Activated naive CD8-positive, alpha-beta T cell treated with anti-CD3 and anti-CD28 coated beads, Interleukin-2, amount 50 U/mL, for 16 hours (primary cell): Measurements from ENCODE around the gene BTBD19.
"Not testable (repeated sequence)": the region's sequence is repeated elsewhere in the genome, so short reads cannot be mapped to it uniquely, and the experiment has no call there.

Experiments used
- DNase-seq: peaks from one replicate; pipeline ENCODE4 v3.0.0-alpha.2; 2020; ENCODE audit warnings: low read depth, low spot score

The BTBD19 gene

DNA sequence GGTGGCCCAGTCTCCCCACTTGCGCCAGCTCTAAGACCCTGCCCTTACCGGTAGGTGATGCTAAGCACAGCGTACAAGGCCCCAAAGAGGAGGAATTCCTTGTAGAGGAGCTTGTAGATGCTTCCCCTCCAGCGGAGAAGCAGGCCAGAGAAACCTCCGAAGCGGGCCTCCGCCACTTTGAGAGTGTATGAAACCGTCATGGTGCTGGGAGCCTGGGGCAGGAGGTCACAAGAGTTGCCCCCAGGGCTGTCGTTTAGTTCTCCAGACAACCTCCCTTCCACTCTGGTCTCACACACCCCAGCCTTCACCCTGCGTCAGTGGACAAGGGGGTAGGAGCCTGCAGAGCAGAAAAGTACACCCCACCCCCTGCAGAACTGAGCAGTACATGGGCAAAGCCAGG lies 20.8 kb upstream of the BTBD19 start:
- no peak for DNase-seq

DNA sequence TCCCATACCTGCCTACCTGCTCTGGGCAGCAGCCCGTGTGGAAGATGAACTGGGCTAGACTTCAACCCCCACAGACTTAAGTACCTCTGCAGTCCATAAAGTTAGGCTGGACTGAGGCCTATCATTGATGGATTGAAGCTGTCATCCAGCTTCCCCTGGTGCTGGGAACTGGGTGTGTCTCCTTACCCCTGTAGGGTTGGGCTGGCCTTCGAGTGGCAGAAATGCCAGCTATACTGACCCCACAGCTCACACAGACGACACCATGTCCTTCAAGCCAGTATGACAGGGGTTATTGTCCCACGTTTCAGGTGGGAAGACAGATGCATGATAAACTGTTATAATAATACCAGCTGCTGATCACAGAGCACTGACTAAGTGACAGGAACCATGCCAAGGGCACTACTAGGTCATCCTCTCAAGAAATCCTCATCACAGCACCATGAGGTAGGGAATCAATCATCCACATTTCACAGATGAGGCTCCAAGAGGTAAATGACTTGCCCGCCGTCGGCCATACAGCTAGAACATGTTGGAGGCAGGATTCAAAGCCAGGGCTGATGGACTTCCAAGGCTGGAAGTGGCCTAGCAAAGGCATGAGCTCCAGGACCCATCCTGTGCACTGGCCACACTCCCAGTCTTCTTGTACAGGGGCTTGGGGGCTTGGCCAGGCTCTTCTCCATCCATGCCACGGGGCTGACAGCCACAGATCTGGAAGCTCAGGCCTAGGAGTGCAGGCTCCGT lies 20.0 kb upstream of the BTBD19 start, which contains the start of gene BEST4:
Gene BEST4, minus strand, starts transcription at position 51 of the 741 bp plus-strand sequence. CDS start 465 bp downstream, outside the sequence.
- DNase-seq = no peak

DNA sequence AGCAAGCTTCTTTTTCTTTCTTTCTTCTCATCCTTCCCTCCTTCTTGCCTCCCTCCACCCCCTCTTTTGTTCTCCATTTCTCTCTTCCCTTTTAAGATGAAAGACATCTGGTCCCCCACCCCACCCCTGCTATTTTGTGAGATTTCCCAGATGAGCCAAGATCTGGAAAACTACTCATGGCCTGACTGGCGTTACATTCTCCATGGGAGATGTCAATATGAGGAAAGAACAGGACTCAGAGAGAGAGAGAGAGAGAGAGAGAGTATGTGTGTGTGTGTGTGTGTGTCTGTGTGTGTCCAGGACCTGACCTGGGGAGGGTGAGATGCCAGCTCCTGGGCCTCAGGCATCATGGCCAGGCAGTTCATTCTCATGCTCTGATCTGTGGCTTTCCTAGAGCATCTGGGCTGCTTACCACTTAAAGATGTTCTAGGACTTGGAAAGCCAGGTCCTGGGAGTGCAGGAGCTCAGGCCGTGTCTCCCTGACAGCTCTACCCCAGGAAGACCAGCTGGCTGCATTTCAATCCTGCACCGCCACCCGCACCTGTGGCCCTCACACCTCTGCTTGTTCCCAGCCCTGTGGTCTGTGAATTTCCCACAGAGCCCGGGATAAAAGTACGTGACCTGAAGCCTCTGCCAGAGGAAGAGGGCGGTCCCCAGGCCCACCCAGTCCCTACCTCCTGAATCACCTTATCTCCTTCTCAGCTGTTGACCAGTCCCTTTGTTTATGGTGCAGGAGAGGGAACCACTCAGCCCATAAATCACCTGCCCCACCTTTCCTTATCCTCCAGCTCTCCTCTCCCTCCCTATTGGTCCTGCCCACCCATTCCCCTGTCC lies 17.1 kb upstream of the BTBD19 start:
- no peak for DNase-seq

DNA sequence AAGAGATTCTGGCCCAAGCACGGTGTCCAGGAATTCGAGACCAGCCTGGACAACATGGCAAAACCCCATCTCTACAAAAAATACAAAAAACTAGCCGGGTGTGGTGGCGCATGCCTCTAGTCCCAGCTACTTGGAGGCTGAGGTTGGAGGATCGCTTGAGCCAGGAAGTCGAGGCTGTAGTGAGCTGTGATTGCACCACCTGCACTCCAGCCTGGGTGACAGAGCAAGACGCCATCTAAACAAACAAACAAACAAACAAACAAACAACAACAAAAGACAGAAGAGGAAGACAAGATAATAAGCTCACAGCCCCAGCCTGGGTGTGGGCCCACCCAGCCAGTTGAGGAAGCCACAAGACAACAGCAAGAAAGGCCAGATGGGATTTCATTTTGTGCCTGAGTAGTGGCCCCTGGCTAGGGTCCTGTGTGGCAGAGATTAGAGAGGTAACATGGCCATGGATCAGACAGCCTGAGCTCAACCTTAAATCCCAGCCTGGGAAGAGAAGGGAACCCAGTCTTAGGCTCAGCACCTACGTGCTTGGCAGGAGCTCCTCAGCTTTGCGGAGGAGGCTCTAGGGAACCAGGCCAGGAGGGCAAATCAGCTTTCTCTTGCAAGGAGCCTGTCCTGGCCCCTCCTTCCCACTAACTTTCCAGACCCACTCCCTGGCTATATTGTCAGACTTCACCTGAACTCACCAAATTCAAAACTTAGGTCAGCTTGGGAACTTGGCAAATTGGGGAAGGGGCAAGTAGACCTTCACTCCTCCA lies 15.4 kb upstream of the BTBD19 start:
- no peak for DNase-seq

DNA sequence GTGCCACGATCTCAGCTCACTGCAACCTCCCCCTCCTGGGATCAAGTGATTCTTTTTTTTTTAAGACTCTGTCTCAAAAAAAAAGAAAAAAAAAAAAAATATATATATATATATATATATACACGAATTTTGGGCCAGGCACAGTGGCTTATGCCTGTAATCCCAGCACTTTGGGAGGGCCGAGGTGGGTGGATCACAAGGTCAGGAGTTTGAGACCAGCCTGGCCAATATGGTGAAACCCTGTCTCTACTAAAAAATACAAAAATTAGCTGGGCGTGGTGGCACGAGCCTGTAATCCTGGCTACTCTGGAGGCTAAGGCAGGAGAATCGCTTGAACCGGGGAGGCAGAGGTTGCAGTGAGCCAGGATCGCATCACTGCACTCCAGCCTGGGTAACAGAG lies 10.4 kb upstream of the BTBD19 start:
- not testable (repeated sequence) for DNase-seq

DNA sequence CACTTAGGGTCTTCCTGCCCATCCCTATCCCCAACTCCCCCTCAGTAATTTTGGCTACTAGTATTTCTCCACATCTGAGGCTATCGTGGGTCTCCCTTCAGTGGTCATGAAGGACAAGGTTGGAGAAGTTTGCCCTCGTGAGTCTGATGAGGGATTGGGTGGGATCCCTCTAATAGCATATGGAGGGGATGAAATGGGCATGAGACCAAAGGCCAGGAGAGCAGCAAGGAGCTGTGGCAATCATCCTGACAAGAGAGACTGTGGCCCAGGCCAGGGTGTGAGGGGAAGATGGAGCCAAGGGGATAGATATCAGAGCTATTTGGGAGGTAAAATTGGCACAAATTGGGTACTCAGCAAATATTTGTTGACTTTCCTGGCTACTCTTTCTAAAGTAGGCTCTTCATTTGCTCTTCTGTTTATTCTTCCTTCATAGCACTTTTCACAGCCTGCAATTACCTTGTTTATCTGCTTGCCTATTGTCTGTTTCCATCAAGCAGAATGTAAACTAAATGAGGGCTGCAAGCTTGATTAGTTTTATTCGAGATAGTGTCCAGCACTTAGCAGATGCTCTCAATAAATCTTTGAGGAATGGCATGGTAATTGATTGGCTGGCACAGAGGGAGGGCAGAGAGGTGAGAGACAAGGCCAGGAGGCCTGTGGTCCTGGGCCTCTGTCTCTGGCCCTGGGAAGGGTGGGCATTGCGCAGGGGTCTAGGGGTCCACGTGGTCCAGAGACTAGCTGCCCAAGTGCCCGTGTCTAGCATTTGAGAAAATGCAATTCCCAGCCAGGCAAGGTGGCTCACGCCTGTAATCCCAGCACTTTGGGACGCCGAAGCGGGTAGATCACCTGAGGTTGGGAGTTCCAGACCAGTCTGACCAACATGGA lies 9.6 kb upstream of the BTBD19 start:
- no peak for DNase-seq

DNA sequence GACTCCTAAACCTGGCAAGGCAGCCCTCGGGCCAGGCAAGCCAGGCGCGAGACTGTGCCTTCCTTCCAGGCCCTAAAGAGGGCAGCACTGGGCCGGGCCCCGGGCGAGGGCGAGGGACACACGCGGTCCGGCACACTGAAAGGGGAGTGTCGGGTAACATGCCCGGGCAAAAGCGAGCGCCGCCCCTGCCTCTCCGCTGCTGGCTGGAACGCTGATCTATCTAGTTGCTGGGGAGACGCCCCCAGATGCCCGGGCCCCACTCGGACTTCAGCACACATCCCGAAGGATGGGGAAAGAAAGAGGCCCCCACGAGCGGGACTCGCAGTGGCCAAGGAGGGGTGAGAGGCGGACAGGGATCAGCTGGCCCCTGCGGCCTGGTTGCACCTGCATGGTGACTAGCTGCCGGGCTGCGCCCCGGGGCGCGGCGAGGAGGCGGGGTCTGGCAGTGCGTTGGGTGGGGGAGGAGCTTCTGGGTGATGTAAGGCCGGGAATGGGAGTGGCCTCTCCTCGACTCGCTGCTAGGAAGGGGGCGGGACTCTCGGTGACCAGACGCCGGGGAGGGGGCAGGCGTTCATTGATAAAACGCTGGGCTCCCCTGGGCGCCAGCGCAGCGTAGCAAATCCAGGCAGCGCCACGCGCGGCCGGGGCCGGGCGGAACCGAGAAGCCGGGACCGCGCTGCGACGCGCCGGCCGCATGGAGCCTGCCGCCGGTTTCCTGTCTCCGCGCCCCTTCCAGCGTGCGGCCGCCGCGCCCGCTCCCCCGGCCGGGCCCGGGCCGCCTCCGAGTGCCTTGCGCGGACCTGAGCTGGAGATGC lies 8.3 kb upstream of the BTBD19 start, which contains the start of gene PLK3:
Gene PLK3, plus strand, starts transcription at position 608 of the 815 bp plus-strand sequence. Its CDS starts 87 bp downstream, at position 695.
- peak; percentile 97 for DNase-seq

DNA sequence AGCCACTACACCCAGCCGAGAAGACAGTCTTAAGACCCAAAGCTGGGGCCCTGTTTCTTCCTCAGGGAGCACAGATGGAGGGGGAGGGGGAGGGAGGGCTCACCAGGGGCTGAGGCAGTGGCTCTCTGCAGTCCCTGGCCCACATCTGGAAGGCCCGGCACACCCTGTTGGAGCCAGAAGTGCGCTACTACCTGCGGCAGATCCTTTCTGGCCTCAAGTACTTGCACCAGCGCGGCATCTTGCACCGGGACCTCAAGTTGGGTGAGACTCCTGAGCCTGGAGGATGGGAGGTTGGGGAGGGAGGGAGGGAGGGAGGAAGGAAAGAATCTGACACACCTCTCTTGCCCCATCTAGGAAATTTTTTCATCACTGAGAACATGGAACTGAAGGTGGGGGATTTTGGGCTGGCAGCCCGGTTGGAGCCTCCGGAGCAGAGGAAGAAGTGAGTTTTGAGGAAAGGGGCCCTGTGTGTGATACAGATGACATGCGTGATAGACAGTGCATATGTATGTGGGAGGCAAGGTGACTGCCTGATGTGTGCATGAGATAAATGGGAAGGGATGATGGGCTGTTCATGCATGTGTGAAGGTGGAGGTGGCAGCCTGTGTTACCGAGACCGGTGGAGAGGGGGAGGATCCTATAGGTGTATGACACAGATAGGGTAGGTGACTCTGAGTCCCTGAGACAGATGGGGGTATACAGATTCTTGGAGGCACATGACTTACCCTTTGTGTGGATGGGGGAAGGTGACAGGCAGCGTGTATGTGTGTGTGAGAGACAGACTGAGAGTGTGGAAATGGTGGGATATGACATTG lies 6.6 kb upstream of the BTBD19 start:
- DNase-seq = no peak

DNA sequence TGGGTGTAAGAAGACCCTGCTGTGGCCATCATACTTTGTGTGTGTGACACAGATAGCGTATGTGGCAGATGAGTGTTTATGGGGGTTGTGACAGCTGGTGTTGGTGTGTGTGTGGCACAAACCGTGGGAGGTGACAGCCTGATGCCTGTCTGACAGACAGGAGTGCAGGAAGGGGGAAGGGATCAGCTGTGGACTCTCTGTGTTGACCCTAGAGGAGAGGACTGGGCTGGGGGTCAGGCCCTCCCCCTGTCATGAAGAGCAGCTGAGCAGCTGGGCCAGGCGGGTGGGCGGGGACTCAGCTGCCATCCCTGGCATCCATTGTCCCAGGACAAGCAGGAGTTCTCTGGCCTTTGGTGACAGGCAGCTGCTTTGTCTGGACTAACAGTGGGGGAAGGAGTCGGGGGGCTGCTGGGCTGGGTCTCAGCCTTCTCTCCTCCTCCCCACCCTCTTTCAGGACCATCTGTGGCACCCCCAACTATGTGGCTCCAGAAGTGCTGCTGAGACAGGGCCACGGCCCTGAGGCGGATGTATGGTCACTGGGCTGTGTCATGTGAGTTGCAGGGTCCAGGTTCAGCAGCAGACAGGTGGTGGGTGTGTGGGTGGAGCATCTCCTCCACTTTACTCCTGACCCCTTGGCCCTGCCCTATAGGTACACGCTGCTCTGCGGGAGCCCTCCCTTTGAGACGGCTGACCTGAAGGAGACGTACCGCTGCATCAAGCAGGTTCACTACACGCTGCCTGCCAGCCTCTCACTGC lies 5.8 kb upstream of the BTBD19 start:
- DNase-seq = no peak

DNA sequence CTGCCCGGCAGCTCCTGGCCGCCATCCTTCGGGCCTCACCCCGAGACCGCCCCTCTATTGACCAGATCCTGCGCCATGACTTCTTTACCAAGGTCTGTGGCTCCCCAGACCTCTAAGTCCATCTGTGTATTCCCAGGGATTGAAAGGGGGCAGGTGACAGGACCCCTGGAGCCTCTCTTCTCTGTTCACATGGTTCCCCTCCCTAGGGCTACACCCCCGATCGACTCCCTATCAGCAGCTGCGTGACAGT lies 5.3 kb upstream of the BTBD19 start:
- DNase-seq = no peak

DNA sequence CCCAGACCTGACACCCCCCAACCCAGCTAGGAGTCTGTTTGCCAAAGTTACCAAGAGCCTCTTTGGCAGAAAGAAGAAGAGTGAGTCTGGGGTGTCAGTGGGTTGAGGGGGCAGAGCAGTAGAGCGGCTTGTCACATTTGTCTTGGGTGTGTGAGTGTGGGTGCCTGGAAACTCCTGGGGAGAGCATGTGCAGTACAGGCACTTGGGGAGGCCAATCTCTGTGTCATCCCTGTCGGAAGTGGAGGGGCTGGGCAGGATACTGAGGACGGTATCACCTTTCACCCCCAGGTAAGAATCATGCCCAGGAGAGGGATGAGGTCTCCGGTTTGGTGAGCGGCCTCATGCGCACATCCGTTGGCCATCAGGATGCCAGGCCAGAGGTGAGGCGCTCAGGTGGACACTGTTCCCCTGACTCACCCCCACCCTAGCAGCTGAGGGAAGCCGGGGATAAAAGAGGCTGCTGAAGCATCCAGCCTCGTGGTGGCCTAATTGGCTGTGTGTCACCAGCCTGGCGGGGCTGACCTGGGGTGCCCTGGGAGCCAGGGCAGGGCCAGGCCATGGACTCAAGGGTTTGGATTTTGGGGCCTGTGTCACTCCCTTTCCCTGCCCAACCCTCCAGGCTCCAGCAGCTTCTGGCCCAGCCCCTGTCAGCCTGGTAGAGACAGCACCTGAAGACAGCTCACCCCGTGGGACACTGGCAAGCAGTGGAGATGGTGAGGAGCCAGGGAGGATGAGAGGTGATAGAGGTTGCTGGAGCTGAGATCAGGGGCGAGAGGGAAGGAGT lies 4.8 kb upstream of the BTBD19 start:
- DNase-seq = no peak

DNA sequence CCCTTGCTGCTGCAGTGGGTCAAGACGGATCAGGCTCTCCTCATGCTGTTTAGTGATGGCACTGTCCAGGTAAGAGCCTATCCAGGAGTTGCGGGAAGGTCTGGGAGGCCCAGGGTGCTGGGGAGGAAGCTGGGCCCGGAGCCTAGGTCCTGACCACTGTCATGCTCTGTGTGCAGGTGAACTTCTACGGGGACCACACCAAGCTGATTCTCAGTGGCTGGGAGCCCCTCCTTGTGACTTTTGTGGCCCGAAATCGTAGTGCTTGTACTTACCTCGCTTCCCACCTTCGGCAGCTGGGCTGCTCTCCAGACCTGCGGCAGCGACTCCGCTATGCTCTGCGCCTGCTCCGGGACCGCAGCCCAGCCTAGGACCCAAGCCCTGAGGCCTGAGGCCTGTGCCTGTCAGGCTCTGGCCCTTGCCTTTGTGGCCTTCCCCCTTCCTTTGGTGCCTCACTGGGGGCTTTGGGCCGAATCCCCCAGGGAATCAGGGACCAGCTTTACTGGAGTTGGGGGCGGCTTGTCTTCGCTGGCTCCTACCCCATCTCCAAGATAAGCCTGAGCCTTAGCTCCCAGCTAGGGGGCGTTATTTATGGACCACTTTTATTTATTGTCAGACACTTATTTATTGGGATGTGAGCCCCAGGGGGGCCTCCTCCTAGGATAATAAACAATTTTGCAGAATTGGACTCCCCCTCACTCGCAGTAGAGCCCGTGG lies 2.9 kb upstream of the BTBD19 start:
- DNase-seq = no peak

DNA sequence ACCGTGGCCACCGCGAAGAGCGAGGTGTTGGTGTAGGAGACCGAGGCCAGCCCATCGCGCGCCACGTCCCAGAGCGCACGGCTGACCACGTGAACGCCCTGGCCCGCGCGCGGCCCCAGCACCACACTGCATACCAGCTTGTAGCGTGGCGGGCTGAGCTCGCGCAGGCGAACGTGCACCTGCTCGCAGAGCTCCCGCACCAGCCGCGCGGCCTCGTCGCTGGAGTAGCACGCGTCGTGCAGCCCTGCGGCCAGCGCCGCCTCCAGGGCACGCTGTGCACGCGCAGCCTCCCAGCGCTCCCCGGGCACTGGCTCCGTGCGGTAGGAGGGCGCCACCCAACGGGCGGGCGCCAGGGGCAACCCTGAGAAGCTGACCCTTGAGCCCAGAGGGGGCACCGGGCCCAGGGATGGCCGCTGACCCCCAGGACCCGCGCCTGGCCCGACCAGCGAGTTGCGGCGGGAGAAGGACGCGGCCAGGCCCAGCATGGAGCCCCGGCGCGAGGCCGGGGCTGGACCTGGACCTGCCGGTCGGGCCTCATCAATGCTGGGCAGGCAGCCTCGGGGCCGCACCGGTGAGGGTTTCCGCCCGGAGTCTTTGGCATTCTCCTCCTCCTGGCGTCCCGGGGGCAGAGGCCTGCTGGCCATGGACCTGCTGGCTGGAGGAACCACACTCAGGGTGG lies 2.2 kb upstream of the BTBD19 start:
- DNase-seq = no peak

DNA sequence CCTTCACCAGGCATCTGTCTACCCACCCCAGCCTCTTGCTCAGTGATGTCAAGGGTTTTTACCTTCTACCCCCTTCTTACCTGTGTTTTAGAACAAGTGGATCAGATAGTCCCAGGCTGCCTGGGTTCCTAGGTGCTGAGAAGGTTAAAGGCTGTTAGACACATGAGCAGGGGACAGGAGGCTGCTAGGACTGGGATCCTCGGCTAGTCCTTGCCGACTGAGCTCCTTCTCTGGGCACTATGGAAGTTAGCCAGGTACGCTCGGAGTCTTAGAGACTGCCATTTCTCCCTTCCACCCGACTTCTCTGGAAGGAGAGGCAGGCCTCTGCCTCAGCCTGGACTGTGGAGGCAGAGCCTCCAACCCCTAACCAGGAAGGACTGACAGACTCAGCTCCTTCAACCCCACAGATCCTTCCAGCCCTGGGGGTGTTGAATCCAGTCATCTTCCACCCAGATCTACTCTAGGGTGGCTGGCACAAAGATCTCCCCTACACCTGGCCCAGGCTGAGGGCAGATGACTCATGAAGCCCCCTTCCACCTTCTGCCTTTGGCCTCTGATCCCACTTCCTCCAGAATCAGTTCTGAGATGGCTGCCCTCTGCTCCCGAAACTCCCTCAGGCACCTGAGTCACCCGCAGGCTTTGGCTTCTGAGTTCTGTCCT lies 1.5 kb upstream of the BTBD19 start, which contains the start of gene DYNLT4:
Gene DYNLT4, minus strand, starts transcription at position 648 of the 660 bp plus-strand sequence. CDS start 683 bp downstream, outside the sequence.
- DNase-seq = no peak

DNA sequence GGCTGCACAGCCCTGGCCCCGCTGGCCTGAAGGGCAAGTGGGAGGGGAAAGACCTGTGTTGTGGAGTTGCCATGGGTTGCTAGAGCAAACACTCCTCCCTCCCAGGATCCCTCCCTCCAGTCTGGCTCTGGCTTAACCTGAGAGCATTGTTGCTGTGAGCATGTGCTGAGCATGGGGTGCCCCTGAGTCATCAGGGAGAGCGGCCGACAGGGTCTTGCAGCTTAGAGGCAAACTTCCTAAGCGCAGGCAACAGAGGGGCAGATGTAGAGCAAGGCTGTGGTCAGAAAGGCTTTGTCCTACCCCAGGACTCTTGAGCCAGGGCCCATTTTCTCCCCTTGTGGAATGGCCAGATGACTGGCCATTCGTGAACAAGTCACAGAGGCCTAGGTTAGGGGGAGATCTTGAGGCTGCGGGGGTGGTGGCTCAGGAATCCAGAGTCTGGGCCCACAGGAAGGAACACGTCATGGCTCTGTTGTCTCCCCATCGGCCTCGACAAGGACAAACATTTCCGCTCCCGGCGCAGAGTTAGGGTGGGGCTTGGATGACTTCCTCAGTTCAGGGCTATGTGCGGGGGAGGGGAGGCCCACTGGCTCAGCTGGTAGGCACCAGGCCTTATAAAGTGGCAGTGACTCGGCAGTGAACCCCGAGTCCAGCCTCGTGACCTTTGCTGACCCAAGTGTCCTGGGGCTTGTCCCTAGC lies 810 bp upstream of the BTBD19 start:
- peak; percentile 62 for DNase-seq
